ENCODE data around the gene BRMS1L. TPM values are rescaled to one million over a fixed set of nuclear protein-coding genes. Genes with fewer than 3 reads are reported as not detected.

The BRMS1L gene
- total and polyA plus RNA-seq, 2 of the 13 experiments (the other 11 are each of a cell fraction or from before 2014, with no cell fraction given), result 21.1 to 23.8 TPM

DNA sequence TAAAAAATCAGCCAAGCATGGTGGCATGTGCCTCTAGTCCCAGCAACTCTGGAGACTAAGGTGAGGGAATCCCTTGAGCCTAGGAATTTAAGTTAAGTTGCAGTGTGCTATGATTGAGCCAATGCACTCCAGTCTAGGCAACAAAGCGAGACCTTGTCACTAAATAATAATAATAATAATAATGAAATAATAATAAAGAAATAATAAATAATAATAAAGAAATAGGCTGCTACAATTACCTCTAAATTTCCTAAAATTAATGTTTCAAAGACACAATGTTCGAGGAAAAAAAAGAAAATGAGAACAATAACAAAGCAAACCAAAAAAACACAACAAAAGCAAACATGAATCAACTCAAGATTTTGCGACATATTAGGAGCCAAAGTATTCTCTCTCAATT is 46.8 kb upstream of the BRMS1L start:
- no peaks in the 10 kb centered on the region for H3K4me1 ChIP-seq (ENCODE audit: insufficient read depth, low read length)
- 96% methylated on average over 3 of the region's 3 CpGs for WGBS (ENCODE audit: low lambda C conversion rate)
- in situ Hi-C loops (cut with HindIII; ENCODE audit: extremely low pct_ligation_motif_present, low pct_unique_long_range_greater_than_20kb), result no loop called here

DNA sequence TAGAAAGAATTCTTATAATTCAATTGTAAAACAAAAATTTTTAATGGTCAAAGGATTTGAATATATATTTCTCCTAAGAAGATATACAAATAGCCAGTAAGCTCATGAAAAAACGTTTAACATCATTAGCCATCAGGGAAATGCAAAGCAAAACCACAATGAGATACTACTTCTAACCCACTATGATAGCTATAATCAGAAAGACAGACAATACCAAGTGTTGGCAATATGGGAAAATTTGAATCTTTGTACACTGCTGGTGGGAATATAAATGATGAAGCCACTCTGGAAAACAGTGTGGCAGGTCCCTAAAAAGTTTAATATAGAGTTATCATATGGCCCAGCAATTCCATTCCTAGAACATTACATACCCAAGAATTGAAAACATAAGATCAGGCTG is 42.4 kb upstream of the BRMS1L start:
- BruUV-seq (replicated peaks), result no TSS peak
- intact Hi-C loops (cut with micrococcal nuclease; ENCODE audit: unreplicated experiment), result no loop called here
- TF ChIP-seq, protein P1, sequence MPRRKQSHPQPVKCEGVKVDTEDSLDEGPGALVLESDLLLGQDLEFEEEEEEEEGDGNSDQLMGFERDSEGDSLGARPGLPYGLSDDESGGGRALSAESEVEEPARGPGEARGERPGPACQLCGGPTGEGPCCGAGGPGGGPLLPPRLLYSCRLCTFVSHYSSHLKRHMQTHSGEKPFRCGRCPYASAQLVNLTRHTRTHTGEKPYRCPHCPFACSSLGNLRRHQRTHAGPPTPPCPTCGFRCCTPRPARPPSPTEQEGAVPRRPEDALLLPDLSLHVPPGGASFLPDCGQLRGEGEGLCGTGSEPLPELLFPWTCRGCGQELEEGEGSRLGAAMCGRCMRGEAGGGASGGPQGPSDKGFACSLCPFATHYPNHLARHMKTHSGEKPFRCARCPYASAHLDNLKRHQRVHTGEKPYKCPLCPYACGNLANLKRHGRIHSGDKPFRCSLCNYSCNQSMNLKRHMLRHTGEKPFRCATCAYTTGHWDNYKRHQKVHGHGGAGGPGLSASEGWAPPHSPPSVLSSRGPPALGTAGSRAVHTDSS (CRISPR knock-in tag; conservative IDR thresholded peaks at IDR 0.05), result no peak
- peak; percentile 93 for TF ChIP-seq ZNF7 (CRISPR knock-in tag; IDR thresholded peaks at IDR 0.05)
- TF ChIP-seq, protein P2, sequence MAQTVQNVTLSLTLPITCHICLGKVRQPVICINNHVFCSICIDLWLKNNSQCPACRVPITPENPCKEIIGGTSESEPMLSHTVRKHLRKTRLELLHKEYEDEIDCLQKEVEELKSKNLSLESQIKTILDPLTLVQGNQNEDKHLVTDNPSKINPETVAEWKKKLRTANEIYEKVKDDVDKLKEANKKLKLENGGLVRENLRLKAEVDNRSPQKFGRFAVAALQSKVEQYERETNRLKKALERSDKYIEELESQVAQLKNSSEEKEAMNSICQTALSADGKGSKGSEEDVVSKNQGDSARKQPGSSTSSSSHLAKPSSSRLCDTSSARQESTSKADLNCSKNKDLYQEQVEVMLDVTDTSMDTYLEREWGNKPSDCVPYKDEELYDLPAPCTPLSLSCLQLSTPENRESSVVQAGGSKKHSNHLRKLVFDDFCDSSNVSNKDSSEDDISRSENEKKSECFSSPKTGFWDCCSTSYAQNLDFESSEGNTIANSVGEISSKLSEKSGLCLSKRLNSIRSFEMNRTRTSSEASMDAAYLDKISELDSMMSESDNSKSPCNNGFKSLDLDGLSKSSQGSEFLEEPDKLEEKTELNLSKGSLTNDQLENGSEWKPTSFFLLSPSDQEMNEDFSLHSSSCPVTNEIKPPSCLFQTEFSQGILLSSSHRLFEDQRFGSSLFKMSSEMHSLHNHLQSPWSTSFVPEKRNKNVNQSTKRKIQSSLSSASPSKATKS (CRISPR knock-in tag; IDR thresholded peaks at IDR 0.05), result no peak
- TF ChIP-seq ZFY (CRISPR knock-in tag; IDR thresholded peaks at IDR 0.05), result no peak

More for the DNA sequence above, 46.8 kb upstream of the BRMS1L start:
- Histone ChIP-seq H3K4me2 (ENCODE audit: low read depth, low read length) (no peak overlapping the region), H3K79me2 (ENCODE audit: insufficient read depth, low read length) (peaks cover 81% of the 10 kb centered on the region), H3K9ac (ENCODE audit: insufficient read depth, low read depth, low read length) (no peak overlapping the region), H3K27ac (ENCODE audit: extremely low read length, insufficient read depth, low read length) (no peak overlapping the region), H3K4me3 (replicated peaks in 1 of 3; ENCODE audit: insufficient read depth in 1 of 3, low read depth in 2 of 3, low read length in 3 of 3) (no peak overlapping the region), H2AFZ (ENCODE audit: low read length) (no peak overlapping the region), H4K20me1 (ENCODE audit: insufficient read depth, low read length) (peaks cover 29% of the 10 kb centered on the region), H3K9me3 (ENCODE audit: low read length) (no peaks in the 10 kb centered on the region), H3K27me3 (ENCODE audit: control insufficient read depth in 1 of 2, insufficient read depth in 2 of 2, low read length in 2 of 2) (no peaks in the 10 kb centered on the region), H3K36me3 (replicated peaks in 1 of 2; ENCODE audit: control insufficient read depth in 1 of 2, insufficient read depth in 2 of 2, low read length in 2 of 2) (peaks cover 0 to 12% of the 10 kb centered on the region in 2 experiments; a peak in 2 of 5 replicates)
- ATAC-seq (no peak), DNase-seq (ENCODE audit: low spot score) (no peak), FAIRE-seq (no peak)
- intact Hi-C loops (cut with micrococcal nuclease; ENCODE audit: unreplicated experiment), result no loop called here
- no peak for TF ChIP-seq ZNF136 (CRISPR knock-in tag; IDR thresholded peaks at IDR 0.05; ENCODE audit: low read depth)
- TF ChIP-seq RBM22 (optimal IDR thresholded peaks at IDR 0.05; ENCODE audit: low read length), result no peak
- TF ChIP-seq, protein P3, sequence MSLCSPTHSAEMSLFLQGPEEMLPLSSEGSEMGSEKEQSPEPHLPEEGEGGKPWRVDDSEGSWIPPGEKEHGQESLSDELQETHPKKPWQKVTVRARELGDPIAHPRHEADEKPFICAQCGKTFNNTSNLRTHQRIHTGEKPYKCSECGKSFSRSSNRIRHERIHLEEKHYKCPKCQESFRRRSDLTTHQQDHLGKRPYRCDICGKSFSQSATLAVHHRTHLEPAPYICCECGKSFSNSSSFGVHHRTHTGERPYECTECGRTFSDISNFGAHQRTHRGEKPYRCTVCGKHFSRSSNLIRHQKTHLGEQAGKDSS (CRISPR knock-in tag; IDR thresholded peaks at IDR 0.05; ENCODE audit: borderline replicate concordance, low read depth), result no peak
- TF ChIP-seq SRY (CRISPR knock-in tag; IDR thresholded peaks at IDR 0.05), result no peak
- TF ChIP-seq POLR2AphosphoS2 (IDR thresholded peaks at IDR 0.05; ENCODE audit: low read depth, low read length), result no peak
- TF ChIP-seq HIVEP1 (CRISPR knock-in tag; IDR thresholded peaks at IDR 0.05), result no peak
- TF ChIP-seq ZNF501 (CRISPR knock-in tag; IDR thresholded peaks at IDR 0.05), result no peak
- no peak for TF ChIP-seq PCBP2 (optimal IDR thresholded peaks at IDR 0.05; ENCODE audit: low read depth, low read length, poor library complexity, severe bottlenecking)
- TF ChIP-seq, protein P4, sequence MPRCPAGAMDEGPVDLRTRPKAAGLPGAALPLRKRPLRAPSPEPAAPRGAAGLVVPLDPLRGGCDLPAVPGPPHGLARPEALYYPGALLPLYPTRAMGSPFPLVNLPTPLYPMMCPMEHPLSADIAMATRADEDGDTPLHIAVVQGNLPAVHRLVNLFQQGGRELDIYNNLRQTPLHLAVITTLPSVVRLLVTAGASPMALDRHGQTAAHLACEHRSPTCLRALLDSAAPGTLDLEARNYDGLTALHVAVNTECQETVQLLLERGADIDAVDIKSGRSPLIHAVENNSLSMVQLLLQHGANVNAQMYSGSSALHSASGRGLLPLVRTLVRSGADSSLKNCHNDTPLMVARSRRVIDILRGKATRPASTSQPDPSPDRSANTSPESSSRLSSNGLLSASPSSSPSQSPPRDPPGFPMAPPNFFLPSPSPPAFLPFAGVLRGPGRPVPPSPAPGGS (CRISPR knock-in tag; IDR thresholded peaks at IDR 0.05), result no peak
- ChIA-PET POLR2A (no interaction called here), CTCF (ENCODE audit: low intra/inter-chr PET ratio, low total read pairs) (no interaction called here)
- no TSS peak for BruUV-seq (replicated peaks)

More for the DNA sequence above, 42.4 kb upstream of the BRMS1L start:
- H3K79me2 ChIP-seq (ENCODE audit: insufficient read depth, low read length), result peaks cover 98% of the 10 kb centered on the region
- no peaks in the 10 kb centered on the region for H3K4me1 ChIP-seq (ENCODE audit: insufficient read depth, low read length)
- no peaks in the 10 kb centered on the region for H3K9me3 ChIP-seq (ENCODE audit: low read length)
- DNase-seq (ENCODE audit: low spot score), result no peak
- H3K27me3 ChIP-seq (ENCODE audit: control insufficient read depth in 1 of 2, insufficient read depth in 2 of 2, low read length in 2 of 2), result no peaks in the 10 kb centered on the region
- ChIA-PET CTCF (ENCODE audit: low intra/inter-chr PET ratio, low total read pairs) (no interaction called here), POLR2A (interaction anchor here (0.8 kb wide), 1 partner anchor 43 kb away, joined by 3 read pairs; the partner anchor contains the start of gene BRMS1L)
- no peak for FAIRE-seq
- ATAC-seq, result no peak
- WGBS (ENCODE audit: low lambda C conversion rate), result 55% methylated on average over 1 of the region's 1 CpG
- peaks cover 2 to 5% of the 10 kb centered on the region in 2 experiments; a peak in 2 of 5 replicates for H3K36me3 ChIP-seq (replicated peaks in 1 of 2; ENCODE audit: control insufficient read depth in 1 of 2, insufficient read depth in 2 of 2, low read length in 2 of 2)
- H3K27ac ChIP-seq (ENCODE audit: extremely low read length, insufficient read depth, low read length), result no peak overlapping the region
- in situ Hi-C loops (cut with HindIII; ENCODE audit: extremely low pct_ligation_motif_present, low pct_unique_long_range_greater_than_20kb), result no loop called here
- H2AFZ ChIP-seq (ENCODE audit: low read length), result no peak overlapping the region
- peaks cover 26% of the 10 kb centered on the region for H4K20me1 ChIP-seq (ENCODE audit: insufficient read depth, low read length)
- H3K4me3 ChIP-seq (replicated peaks in 1 of 3; ENCODE audit: insufficient read depth in 1 of 3, low read depth in 2 of 3, low read length in 3 of 3), result no peak overlapping the region
- H3K9ac ChIP-seq (ENCODE audit: insufficient read depth, low read depth, low read length), result no peak overlapping the region
- H3K4me2 ChIP-seq (ENCODE audit: low read depth, low read length), result no peak overlapping the region

Data from HepG2 (cell line).